Stimulated activated CD8-positive, alpha-beta memory T cell treated with anti-CD3 and anti-CD28 coated beads, Interleukin-4, amount 100 ng/mL, for 48 hours (primary cell): ENCODE measurements around the gene ANKRD17.
"Not testable (repeated sequence)": the region's sequence is repeated elsewhere in the genome, so short reads cannot be mapped to it uniquely, and the experiment has no call there.

Experiments
- DNase-seq: peaks from one replicate; pipeline ENCODE4 v3.0.0-alpha.2; 2020

ANKRD17 gene, protein sequence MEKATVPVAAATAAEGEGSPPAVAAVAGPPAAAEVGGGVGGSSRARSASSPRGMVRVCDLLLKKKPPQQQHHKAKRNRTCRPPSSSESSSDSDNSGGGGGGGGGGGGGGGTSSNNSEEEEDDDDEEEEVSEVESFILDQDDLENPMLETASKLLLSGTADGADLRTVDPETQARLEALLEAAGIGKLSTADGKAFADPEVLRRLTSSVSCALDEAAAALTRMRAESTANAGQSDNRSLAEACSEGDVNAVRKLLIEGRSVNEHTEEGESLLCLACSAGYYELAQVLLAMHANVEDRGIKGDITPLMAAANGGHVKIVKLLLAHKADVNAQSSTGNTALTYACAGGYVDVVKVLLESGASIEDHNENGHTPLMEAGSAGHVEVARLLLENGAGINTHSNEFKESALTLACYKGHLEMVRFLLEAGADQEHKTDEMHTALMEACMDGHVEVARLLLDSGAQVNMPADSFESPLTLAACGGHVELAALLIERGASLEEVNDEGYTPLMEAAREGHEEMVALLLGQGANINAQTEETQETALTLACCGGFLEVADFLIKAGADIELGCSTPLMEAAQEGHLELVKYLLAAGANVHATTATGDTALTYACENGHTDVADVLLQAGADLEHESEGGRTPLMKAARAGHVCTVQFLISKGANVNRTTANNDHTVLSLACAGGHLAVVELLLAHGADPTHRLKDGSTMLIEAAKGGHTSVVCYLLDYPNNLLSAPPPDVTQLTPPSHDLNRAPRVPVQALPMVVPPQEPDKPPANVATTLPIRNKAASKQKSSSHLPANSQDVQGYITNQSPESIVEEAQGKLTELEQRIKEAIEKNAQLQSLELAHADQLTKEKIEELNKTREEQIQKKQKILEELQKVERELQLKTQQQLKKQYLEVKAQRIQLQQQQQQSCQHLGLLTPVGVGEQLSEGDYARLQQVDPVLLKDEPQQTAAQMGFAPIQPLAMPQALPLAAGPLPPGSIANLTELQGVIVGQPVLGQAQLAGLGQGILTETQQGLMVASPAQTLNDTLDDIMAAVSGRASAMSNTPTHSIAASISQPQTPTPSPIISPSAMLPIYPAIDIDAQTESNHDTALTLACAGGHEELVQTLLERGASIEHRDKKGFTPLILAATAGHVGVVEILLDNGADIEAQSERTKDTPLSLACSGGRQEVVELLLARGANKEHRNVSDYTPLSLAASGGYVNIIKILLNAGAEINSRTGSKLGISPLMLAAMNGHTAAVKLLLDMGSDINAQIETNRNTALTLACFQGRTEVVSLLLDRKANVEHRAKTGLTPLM (N-terminal part only)

GRCh38 chr4:73258686-73259570 is at the start of gene ANKRD17:
Gene ANKRD17, minus strand, starts transcription at chr4:73258798. Its CDS starts 130 bp downstream, at chr4:73258668.
- DNase-seq = peak; percentile 95

- DNase-seq = no peak
Observed at GRCh38 chr4:73308286-73308685, 49.7 kb upstream of the ANKRD17 start.

DNA sequence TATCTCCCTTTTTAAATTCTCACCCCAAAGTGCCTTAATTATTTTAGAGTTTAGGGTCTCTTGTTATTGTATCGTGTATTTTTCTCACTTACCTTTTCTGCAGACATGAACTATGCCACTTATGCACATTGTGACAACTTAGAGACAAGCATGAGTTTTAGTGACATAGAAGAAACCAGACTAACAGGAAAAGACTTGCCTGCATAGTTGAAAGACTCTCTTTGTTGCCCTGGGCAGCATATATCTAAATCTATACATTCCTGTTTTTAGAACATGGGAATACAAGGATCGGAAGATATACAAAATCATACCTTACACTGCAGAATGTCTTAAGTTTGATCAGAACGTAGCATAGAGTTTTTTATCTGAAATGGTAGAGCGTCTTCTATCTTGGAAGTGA is 45.1 kb upstream of the ANKRD17 start:
- DNase-seq = no peak

GRCh38 chr4:73299548-73300280 is 41.1 kb upstream of the ANKRD17 start:
- DNase-seq = no peak

GRCh38 chr4:73292661-73293060 is 34.1 kb upstream of the ANKRD17 start:
- not testable (repeated sequence) for DNase-seq

GRCh38 chr4:73281982-73282381 is 23.4 kb upstream of the ANKRD17 start:
- DNase-seq = no peak

GRCh38 chr4:73281396-73281795 is 22.8 kb upstream of the ANKRD17 start:
- DNase-seq = no peak

DNA sequence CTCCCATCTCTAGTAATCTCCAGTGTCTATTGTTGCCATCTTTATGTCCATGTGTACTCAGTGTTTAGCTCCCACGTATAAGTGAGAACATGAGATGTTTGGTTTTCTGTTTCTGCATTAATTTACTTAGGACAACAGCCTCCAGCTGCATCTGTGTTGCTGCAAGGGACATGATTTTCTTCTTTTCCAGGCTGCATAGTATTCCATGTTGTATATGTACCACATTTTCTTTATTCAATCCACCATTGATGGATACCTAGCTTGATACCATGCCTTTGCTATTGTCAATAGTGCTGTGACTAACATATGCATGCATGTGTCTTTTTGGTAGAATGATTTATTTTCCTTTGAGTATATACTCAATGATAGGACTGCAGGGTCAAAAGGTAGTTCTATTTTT is 18.6 kb upstream of the ANKRD17 start:
- DNase-seq = no peak

GRCh38 chr4:73275318-73275654 is 16.7 kb upstream of the ANKRD17 start:
- no peak for DNase-seq

- DNase-seq = no peak
Observed at GRCh38 chr4:73272816-73273215, 14.2 kb upstream of the ANKRD17 start.

DNA sequence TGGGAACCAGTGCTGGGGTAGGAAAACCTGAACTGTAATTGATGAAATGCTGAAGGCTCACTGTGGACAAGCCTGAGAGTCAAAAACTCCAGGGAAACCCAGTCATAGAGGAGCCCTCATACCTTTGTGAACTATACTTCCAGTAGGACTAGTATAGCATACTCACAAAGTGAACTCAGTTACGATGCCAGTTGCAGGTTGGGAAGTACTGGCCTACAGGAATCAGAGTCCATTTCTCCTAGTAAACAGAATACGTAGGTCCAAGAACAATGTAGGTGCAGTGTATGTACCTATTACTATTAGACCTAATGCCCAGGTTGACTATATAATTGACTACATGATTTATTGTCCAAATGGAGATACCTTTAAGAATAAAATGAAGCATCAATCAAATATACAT is 8.5 kb upstream of the ANKRD17 start:
- no peak for DNase-seq

DNA sequence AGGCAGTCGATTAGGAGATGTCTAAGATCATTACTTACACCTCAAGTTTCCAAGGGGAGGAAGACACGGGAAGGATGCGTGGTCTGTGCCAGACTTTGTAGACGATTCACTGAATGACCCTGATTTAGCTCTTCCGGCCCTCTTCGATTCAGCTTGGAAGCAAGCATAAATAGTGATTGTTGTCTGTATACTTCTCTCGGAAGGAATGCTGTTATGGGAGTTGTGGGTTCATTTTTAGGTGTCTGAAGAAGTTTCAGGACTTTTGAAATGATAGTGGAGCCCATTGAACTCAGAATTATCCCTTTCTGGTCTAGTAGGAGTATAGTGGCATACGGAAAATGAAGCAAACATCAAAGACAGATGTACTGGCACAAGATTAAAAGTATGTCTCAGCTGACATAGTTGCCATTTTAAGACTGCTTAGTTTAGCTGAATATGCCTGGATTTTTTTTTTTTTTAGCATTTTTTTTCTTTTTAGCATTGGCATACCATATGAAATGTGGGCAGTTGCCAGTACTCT is 1.0 kb upstream of the ANKRD17 start:
- peak; percentile 32 for DNase-seq

DNA sequence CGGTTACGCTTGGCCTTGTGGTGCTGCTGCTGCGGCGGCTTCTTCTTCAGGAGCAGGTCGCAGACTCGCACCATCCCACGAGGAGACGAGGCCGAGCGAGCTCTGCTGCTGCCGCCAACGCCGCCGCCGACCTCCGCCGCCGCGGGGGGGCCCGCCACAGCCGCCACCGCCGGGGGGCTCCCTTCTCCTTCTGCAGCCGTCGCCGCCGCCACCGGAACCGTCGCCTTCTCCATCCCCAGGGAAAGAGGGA is 237 bp downstream of the ANKRD17 start:
- no peak for DNase-seq

GRCh38 chr4:73257651-73258435 is 755 bp downstream of the ANKRD17 start:
- DNase-seq = peak; percentile 29

DNA sequence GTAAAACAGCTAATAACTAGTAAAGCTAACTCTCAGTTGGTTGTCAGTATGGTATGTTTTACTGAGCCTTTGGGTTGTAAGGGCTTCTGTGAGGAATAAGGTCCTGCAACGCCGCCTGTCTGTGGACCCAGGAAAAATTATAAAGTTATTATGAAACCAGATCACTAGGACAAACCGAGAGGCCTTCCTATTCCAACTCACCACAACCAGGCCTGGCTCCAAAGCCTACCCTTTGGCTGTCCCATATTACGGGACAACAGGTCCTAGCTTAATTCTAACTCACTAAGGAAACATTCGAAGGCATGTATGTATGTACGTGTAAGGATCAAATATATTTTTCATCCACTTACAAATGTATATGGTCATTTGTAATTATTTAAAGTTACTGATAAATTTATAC is 1.4 kb downstream of the ANKRD17 start:
- DNase-seq = peak; percentile 67

- DNase-seq = not testable (repeated sequence)
Observed at GRCh38 chr4:73255847-73256246, 2.8 kb downstream of the ANKRD17 start.

GRCh38 chr4:73252001-73252400 is 6.6 kb downstream of the ANKRD17 start:
- DNase-seq = no peak

DNA sequence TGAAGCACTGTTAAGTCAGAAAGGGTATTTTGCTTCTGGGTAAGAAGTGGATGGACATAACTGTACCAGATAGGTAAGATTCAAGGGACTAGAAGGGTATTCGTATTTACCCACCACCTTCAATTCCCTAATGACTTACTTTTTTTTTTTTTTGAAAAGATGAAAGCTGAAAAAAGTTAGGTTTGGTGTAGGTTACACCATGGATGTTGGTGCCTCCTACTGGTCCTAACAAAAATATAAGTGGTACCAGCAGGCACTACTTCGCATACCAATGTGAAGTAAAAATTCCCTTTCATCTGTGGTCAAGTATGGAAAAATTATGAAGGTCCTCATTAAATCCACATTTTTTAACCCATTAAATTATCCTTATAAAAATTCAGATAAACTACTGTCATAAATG is 7.2 kb downstream of the ANKRD17 start:
- no peak for DNase-seq

GRCh38 chr4:73250642-73251041 is 8.0 kb downstream of the ANKRD17 start:
- DNase-seq = no peak

GRCh38 chr4:73248821-73249220 is 9.8 kb downstream of the ANKRD17 start:
- DNase-seq = no peak

DNA sequence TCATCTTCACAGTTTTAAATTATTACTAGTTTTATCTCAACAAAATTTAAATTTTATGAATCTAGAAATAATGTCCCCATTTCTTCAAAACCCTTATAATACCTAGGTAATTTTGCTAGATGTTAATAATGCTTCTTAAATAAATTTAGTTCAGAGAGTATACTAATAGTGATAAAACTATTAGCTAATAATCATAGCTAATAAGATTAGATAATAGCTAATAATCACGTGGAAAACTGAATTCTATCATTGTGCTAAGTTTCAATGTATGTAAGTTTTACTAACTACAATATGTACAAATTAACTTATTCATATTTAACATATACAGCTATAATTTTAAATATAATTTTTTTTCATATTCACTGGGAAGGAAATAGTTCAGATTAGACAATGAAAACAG is 10.2 kb downstream of the ANKRD17 start:
- DNase-seq = no peak
